GM21529 (cell line): ENCODE results near the gene CLPSL2.

Experiments
- ATAC-seq: cut with Tn5 transposase; IDR thresholded peaks from one replicate; pipeline ENCODE4 v1.9.1; 2021; ENCODE audit not compliant: unreplicated experiment

CLPSL2 gene

GRCh38 chr6:35786810-35787209 lies 10.4 kb downstream of the CLPSL2 start:
- no peak for ATAC-seq

- ATAC-seq, result no peak
Measured at GRCh38 chr6:35787266-35788218, 11.1 kb downstream of the CLPSL2 start.

GRCh38 chr6:35788423-35788982 lies 12.1 kb downstream of the CLPSL2 start:
- no peak for ATAC-seq

GRCh38 chr6:35790683-35791082 lies 14.3 kb downstream of the CLPSL2 start:
- no peak for ATAC-seq

- ATAC-seq, result no peak
Measured at GRCh38 chr6:35794536-35795452, 18.4 kb downstream of the CLPSL2 start.

GRCh38 chr6:35795453-35796071 lies 19.2 kb downstream of the CLPSL2 start:
- no peak for ATAC-seq

- no peak for ATAC-seq
Measured at GRCh38 chr6:35796236-35796635, 19.8 kb downstream of the CLPSL2 start.

GRCh38 chr6:35797837-35798526 lies 21.6 kb downstream of the CLPSL2 start:
- no peak for ATAC-seq

GRCh38 chr6:35798706-35799105 lies 22.3 kb downstream of the CLPSL2 start:
- ATAC-seq, result no peak

GRCh38 chr6:35801148-35801547 lies 24.8 kb downstream of the CLPSL2 start:
- ATAC-seq, result no peak

GRCh38 chr6:35804996-35805736 lies 28.8 kb downstream of the CLPSL2 start, which contains the start of gene LHFPL5:
Gene LHFPL5 (plus strand): TSS chr6:35805352. CDS start chr6:35805671, 319 bp downstream.
- no peak for ATAC-seq

- ATAC-seq, result no peak
Measured at GRCh38 chr6:35808688-35809087, 32.3 kb downstream of the CLPSL2 start.

GRCh38 chr6:35809809-35810208 lies 33.4 kb downstream of the CLPSL2 start:
- no peak for ATAC-seq

GRCh38 chr6:35810971-35811698 lies 34.7 kb downstream of the CLPSL2 start:
- ATAC-seq, result no peak

GRCh38 chr6:35811699-35811995 lies 35.2 kb downstream of the CLPSL2 start:
- ATAC-seq, result no peak

- no peak for ATAC-seq
Measured at GRCh38 chr6:35817515-35817914, 41.1 kb downstream of the CLPSL2 start.

GRCh38 chr6:35823601-35824000 lies 47.2 kb downstream of the CLPSL2 start:
- ATAC-seq, result no peak

- no peak for ATAC-seq
Measured at GRCh38 chr6:35824552-35825192, 48.3 kb downstream of the CLPSL2 start.
